Prostate gland (tissue), 2 donors: ENCODE measurements around the gene TOM1L2. TPM values are rescaled to one million over a fixed set of nuclear protein-coding genes. Genes with fewer than 3 reads are reported as not detected.
A peak's percentile ranks its signal among the peaks of the same experiment; 100 is the strongest.

ENCODE experiments used
- DNase-seq: peaks from one replicate; pipeline ENCODE4 v3.0.0-alpha.2; 2019; ENCODE audit warnings: low spot score
- H3K27ac ChIP-seq, 2 donors: fragments of 200-600 bp; sonication (generic); 2 replicates each; pipeline ENCODE4 v1.5.1; 2017 to 2019
- H3K27me3 ChIP-seq: fragments of 200-600 bp; sonication (generic); replicated peaks from 2 replicates; pipeline ENCODE4 v1.5.1; 2019; ENCODE audit not compliant: insufficient read depth
- H3K36me3 ChIP-seq, 2 donors: fragments of 200-600 bp; sonication (generic); 1 replicate in 1 of 2; 2 replicates in 1 of 2; pipeline versions ENCODE4 v1.5.1 to v1.8.1; 2017 to 2019
- H3K4me1 ChIP-seq: fragments of 200-600 bp; sonication (generic); replicated peaks from 2 replicates; pipeline ENCODE4 v1.5.1; 2019
- H3K4me3 ChIP-seq, 2 donors: fragments of 200-600 bp; sonication (generic); 2 replicates each; pipeline ENCODE4 v1.5.1; 2017 to 2019
- H3K9me3 ChIP-seq: fragments of 200-600 bp; sonication (generic); 2 replicates; pipeline ENCODE4 v1.5.1; 2017
- CTCF ChIP-seq, 4 experiments: fragments of 200-600 bp in 2 of 4; fragments of 450-650 bp in 2 of 4; sonication (generic) in 2 of 4; IDR thresholded peaks; 1 replicate in 3 of 4; 2 replicates in 1 of 4; pipeline ENCODE4 v1.5.1; 2016 to 2019; ENCODE audit warnings: antibody characterized with exemption in 4 of 4, mild to moderate bottlenecking in 2 of 4, moderate library complexity in 2 of 4
- POLR2A ChIP-seq: fragments of 450-650 bp; IDR thresholded peaks from one replicate; pipeline ENCODE4 v1.6.1; 2016; ENCODE audit warnings: antibody characterized with exemption, mild to moderate bottlenecking
- POLR2AphosphoS5 ChIP-seq: sonication (generic); formaldehyde crosslinking; IDR thresholded peaks from one replicate; pipeline ENCODE4 v1.6.1; 2017; ENCODE audit warnings: antibody characterized with exemption
- WGBS: methylation state at CpG from one replicate; pipeline ENCODE4 v1.1.5; 2018; 5-methylcytosine and 5-hydroxymethylcytosine counted together
- intact Hi-C: fragments of 100-400 bp; cut with DNase I; formaldehyde crosslinking; loops from one replicate; pipeline ENCODE4 v1.14.2; 2022
- total RNA-seq, 2 donors: library from RNA; depleted of rRNA; stranded (reverse); fragments of >200 nt; gene quantifications; one replicate each; pipeline ENCODE4 v1.1.0, GENCODE V29; 2016

TOM1L2 gene
- total RNA-seq, 2 donors from 2014 or later, result 162 to 185 TPM

- Histone ChIP-seq H3K27me3 (no peaks in the 10 kb centered on the region), H3K4me1 (peaks cover 6% of the 10 kb centered on the region), H3K9me3 (no peaks in the 10 kb centered on the region), H3K4me3 (no peak overlapping the region), H3K27ac (peak overlapping the region in 1 of 2 donors; percentile 3), H3K36me3 (no peaks in the 10 kb centered on the region)
- no peak for DNase-seq
- WGBS, result 95% methylated on average over 3 of the region's 3 CpGs
- TF ChIP-seq POLR2A (no peak), CTCF (IDR thresholded peaks at IDR 0.05) (no peak), POLR2AphosphoS5 (no peak)
- intact Hi-C loops, result no loop called here
These were observed 18.1 kb downstream of the TOM1L2 start for GRCh38 chr17:17954079-17954478.

GRCh38 chr17:17952691-17953090, 19.5 kb downstream of the TOM1L2 start:
- 97% methylated on average over 3 of the region's 3 CpGs for WGBS
- no peak for TF ChIP-seq POLR2AphosphoS5
- no peak for TF ChIP-seq POLR2A
- TF ChIP-seq CTCF (IDR thresholded peaks at IDR 0.05), result no peak
- H3K27ac ChIP-seq, result peak overlapping the region in 1 of 2 donors; percentile 25
- H3K4me1 ChIP-seq, result peaks cover 6% of the 10 kb centered on the region
- DNase-seq, result no peak
- no peaks in the 10 kb centered on the region for H3K9me3 ChIP-seq
- H3K36me3 ChIP-seq, result no peaks in the 10 kb centered on the region
- H3K27me3 ChIP-seq, result no peaks in the 10 kb centered on the region
- no peak overlapping the region for H3K4me3 ChIP-seq
- intact Hi-C loops, result no loop called here

GRCh38 chr17:17951524-17951923, 20.7 kb downstream of the TOM1L2 start:
- intact Hi-C loops, result no loop called here
- DNase-seq, result no peak
- Histone ChIP-seq H3K9me3 (no peaks in the 10 kb centered on the region), H3K27ac (peak overlapping the region; percentile 70 to 80), H3K4me3 (no peak overlapping the region), H3K4me1 (peaks cover 6% of the 10 kb centered on the region), H3K36me3 (no peaks in the 10 kb centered on the region), H3K27me3 (no peaks in the 10 kb centered on the region)
- TF ChIP-seq POLR2AphosphoS5 (no peak), CTCF (IDR thresholded peaks at IDR 0.05) (no peak), POLR2A (no peak)
- 42% methylated on average over 5 of the region's 5 CpGs for WGBS

- intact Hi-C loops, result no loop called here
- WGBS, result 82% methylated on average over 1 of the region's 1 CpG
- DNase-seq, result no peak
- Histone ChIP-seq H3K27me3 (no peaks in the 10 kb centered on the region), H3K4me1 (peaks cover 6% of the 10 kb centered on the region), H3K36me3 (no peaks in the 10 kb centered on the region), H3K9me3 (no peaks in the 10 kb centered on the region), H3K4me3 (no peak overlapping the region), H3K27ac (peak overlapping the region; percentile 70 to 80)
- TF ChIP-seq CTCF (IDR thresholded peaks at IDR 0.05), result no peak
- TF ChIP-seq POLR2A, result no peak
- no peak for TF ChIP-seq POLR2AphosphoS5
These were observed 21.4 kb downstream of the TOM1L2 start for GRCh38 chr17:17950806-17951205.

- Histone ChIP-seq H3K4me3 (no peak overlapping the region), H3K27me3 (no peaks in the 10 kb centered on the region), H3K36me3 (no peaks in the 10 kb centered on the region), H3K9me3 (no peaks in the 10 kb centered on the region), H3K4me1 (peaks cover 6% of the 10 kb centered on the region), H3K27ac (peak overlapping the region; percentile 70 to 80)
- intact Hi-C loops, result no loop called here
- TF ChIP-seq CTCF (IDR thresholded peaks at IDR 0.05) (no peak), POLR2A (no peak), POLR2AphosphoS5 (no peak)
- 86% methylated on average over 7 of the region's 7 CpGs for WGBS
- DNase-seq, result peak; percentile 43
These were observed 21.9 kb downstream of the TOM1L2 start for GRCh38 chr17:17950347-17950746.
